HG03196 (cell line): ENCODE data around the gene NXPH3.
"Not testable (repeated sequence)": the region's sequence is repeated elsewhere in the genome, so short reads cannot be mapped to it uniquely, and the experiment has no call there.

Source experiments
- ATAC-seq: cut with Tn5 transposase; IDR thresholded peaks from one replicate; pipeline ENCODE4 v1.9.1; 2021; ENCODE audit not compliant: unreplicated experiment

NXPH3 gene

DNA sequence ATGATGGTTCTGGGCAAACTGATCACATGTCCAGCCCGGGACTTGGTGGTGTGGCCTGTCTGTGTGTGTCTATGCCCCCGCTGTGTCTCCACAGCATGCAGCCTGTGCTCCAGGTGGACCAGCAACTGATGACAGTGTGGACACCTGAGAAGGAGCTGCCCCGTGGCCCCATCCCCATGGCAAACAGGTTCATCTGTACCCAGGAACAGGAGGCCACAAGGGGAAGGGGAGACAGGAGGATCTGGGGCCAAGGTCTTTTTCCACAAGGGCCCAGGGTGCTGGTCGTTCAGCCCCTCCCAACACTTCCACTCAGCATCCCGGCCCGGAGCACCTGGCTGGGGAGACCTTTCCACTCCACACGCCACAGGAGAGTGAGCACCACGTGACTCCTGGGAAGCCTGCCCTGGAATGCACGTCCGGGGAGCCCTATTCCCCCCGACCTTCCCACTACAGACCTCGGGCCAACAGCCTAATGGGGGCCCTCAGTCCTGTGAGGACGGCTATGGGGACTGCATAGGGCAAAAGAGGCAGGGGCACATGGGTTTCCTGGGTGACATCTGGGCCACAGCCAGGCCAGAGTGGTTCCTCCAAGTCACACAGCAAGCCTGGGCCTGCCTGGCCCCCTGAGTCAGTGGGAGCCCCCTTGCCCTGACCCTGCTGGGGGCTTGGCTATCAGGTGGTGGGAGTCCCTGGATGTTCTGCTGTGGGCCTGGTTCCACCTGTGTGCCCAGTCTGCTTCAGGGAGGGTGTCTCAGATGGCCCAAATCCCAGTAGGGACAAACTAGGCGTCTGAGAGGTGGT lies 20.8 kb upstream of the NXPH3 start:
- no peak for ATAC-seq

DNA sequence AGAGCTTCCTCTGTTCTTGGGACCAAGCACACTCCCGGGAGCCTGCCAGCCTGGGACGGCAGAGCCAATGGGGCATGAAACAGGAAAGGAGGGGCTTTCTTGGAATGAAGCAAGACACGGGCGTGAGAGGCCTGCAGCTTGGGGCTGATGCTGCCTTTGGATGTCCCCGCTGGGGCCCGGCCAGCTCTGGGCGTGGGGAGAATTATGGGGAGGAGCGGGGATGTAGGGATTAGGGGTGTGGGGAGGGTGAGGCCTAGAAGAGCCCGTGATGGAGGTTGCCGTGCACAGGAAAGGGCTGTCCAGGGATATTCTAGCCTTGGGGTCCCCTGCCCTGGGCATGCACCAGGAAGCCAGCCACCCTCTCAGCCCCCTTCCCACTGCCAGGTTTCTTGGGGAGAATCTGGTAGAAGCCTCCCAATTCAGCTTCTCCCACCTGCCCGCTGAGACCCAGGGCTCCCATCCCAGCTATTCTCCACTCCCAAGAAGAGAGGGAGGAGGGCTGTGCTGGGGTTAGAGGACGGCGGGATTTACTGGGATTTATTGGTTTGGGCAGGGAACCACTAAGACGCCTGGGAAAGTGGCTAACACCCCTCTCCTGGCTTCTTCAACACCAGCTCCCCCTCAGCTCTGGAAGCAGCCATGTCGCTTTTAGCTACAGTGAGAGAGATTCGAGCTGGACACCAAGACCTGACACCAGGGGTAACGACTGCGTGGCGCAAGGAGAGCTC lies 20.0 kb upstream of the NXPH3 start:
- no peak for ATAC-seq

DNA sequence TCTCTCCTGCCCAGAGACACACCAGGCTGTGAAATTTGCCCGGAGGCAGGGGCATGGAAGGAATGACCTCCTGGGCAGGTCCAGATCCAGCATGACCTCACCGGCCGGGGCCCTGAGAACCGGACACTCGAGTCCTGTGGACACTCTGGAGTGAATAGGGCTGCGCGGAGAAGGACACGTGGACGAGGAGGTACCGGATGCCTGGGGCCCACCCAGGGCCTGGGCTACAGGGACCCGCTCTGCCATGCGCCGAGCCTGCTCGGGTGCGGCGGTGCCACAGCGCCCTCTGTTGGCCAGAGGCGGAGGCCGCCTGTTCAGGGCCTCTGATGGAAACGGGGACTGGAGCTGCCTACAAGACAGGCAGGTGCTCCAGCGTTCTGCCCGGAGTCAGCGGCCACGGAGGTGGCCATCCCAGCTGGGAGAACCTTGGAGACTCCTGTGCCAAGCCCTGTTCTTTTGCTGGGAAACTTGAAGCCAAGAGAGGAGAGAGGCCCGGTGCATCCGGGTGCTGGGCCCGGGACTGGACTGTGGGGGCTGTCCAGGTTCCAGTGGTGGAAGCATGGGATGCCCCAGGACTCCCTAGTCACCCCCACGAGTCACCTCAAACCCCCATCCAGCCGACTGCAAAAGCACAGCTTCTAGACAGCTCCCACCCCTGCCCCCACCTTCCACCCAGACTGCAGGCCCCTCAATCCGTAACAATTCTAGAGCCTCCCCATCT lies 19.3 kb upstream of the NXPH3 start:
- no peak for ATAC-seq

DNA sequence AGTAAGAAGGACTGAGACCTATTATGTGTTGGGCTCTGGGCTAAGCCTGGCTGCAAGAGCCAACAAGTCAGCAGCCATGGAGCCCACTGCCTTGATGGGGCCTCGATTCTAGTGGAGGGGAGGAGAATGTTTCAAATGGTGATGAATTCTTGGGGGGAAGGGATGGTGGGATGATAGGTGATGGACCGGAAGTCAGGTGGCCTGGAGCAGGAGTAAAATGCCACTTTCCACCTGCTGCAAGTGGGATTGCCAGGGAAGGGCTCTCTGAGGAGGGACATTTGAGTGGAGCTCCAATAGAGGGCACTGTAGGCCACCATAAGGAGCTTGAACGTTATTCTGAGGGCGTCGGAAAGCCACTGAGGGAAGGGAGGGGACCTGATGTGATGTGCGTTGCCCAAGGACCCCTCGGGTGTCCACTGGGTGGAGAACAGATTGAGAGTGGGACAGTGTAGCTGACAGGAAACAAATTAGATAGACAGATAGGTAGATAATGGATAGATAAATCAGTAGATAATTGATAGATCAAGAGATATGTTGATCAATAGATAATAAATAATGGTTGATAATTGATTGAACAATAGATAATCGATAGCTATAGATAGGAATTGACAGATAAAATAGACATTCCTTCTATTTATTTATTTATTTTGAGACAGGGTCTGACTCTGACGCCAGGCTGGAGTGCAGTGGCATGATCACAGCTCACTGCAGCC lies 18.2 kb upstream of the NXPH3 start:
- no peak for ATAC-seq

DNA sequence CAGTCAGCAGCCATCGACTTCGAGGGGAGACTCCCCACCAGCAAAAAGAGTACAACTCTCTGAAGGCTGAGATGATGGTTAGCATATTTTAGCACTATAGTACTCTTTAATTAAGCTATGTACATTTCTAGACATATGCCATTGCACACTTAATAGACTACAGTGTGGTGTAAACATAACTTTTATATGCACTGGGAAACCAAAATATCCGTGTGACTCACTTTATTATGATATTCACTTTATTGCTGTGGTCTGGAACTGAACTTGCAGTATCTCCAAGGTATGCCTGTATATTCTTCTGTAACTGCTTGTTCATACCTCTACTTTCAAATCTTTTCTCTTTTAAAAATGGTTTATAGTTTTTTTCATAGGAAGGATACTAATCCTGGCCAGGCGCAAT lies 11.0 kb upstream of the NXPH3 start:
- ATAC-seq: no peak

DNA sequence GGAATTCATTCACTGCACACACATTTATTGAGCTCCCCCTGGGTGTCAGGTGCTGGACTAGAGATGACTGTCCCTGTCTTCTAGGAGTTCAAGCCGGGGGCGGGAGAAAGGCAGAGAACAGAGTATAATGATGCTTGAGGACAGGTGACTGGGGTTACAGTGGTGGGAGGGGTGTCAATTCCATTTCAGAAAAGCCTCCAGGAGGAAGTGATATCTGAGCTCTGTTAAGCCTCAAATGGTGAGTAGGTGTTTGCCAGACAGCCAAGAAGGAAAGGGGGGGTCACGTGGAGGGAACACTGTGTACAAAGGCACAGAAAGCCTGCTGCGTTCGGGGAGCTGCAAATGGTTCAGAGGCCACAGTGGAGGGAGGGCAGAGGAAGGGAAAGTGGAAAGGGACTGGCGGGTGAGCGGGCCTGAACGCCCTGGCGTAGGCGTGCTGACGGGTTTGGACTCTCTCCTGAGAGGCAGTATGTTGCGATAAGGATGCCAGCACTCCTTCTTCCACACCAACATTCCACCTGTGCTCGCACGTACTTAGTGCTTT lies 9.7 kb upstream of the NXPH3 start:
- ATAC-seq: no peak

DNA sequence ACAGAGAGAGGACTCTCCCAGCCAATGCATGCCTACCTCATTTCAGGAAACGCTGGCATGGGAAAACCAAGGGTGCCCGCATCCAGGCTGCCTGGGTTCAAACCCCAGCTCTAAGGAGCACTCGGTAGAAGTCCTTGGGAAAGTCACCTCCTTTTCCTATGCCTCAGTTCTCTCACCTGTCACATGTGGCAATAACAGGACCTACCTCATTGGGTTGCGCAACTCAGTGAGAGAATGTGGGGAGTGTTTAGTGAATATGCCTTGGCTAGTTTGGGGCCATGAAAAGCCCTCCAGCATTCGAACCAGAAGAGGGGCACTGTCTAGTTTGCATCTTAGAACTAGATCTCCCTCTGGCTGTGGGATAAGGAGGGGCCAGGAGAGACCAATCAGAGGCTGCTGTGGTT lies 9.0 kb upstream of the NXPH3 start:
- no peak for ATAC-seq

DNA sequence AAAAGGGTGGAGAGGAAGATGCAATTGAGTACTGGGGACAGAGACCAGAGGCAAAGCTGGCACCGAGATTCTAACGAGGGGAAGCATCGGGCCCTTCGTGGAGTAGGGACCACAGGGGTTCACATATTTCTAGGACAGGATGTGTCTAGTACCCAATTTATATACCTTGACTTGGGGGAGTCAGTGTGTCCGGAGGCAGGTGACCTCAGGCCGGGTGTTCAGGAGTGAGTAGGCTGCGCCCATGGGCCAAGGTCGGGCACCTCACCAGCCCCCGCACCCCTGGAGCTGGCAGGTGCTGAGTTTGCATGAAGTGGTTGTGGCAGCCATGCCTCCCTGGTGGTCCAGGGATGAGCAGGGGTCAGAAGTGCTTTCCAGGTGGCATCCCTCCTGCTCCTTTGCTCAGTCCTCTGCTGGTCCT lies 8.6 kb upstream of the NXPH3 start:
- ATAC-seq: no peak

DNA sequence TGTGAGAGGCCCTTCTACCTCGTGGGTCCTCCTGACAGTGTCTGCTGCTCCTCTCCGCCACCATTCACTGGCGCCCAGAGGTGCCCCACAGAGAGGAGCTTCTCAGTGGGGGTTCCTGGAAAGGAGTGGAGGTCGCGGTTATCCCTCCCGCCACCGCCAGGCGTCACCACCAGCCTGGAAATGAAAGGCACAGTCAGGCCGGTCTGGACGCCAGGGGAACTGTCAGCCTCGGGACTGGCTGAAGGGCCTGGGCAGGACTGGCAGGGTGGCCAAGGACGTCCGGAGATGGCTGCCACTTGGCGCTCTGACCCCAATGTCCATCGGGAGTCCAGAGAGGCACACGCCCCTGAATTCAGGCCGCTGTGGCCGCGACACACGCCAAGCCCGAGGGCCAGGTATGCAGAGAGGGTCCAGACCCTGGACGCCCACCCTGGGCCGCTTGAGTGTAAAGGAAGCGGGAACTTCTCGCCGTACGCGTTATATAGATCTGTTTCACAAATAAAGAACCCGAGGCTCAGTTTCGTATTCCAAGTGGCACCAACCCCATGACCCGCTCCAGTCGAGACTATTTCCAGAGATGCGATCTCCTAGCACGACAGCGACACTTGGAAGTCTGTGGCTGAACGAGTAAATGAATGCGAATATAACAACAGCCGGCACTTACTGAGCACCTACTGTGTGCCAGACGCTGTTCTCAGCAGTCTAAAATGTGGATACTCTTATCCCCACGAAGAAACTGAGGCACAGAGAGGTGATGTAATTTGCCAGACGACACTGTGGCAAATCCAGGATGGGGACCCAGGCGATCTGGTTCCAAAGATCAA lies 7.6 kb upstream of the NXPH3 start:
- ATAC-seq: no peak

DNA sequence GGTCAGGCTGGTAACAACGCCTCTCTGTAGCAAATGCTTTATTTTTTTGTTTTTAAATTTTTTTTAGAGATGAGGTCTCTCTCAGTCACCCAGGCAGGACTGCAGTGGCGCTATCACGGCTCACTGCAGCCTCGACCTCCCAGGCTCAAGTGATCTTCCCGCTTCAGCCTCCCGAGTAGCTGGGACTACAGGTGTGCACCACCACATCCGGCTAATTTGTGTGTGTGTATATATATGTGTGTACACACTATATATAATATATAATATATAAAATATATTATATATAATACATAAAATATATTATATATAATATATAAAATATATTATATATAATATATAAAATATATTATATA lies 7.0 kb upstream of the NXPH3 start:
- ATAC-seq: not testable (repeated sequence)

DNA sequence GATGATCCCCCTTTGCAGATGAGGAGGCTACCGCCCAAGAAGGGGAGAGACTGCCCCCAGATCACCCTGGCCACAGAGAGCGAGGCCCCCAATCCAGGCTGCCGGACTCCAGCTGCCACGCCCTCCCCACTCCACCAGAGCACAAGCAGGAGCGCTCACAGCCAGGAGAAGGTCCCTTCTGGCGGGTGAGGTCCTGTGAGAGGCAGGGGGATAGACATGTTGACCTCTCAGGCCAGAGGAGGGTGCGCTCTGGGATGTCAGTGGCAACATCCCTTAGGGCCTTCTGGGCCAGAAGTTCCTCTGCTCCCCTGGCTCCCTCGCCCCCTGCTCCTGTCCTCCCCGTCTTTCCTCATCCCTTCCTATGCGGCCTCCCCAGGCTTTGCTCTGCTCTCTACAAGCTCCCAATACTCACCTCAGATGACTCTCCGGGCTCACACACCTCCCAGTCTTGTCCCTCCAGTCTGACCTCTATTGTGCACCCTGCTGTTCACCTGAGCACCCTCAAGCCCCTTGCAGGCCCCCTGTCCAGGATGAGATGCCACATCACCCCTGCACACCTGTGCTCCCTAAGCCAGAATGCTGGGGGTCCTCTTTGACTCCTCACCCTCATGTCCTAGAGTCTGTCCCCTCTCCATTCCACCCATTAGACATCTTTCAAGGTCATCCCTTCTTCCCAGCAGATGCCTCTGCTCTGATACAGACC lies 5.0 kb upstream of the NXPH3 start:
- ATAC-seq: no peak

DNA sequence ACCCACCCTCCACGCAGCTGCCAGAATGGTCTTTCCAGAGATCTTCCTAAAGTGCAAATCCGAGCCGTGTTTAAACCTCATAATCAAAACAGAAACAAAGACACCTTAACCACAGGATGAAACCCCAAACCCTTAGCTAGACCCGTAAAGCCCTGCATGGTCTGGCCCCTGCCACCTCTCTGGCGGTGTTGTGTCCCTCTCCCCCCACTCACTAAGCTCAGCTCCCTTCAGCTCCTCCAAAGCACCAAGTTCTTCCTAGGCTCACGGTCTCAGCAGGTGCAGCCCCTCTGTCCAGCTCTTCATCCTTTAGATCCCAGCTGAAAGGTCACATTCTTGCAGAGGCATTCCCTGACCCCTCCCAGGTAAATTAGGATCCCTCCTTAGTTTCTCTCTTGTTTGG lies 4.4 kb upstream of the NXPH3 start:
- no peak for ATAC-seq

DNA sequence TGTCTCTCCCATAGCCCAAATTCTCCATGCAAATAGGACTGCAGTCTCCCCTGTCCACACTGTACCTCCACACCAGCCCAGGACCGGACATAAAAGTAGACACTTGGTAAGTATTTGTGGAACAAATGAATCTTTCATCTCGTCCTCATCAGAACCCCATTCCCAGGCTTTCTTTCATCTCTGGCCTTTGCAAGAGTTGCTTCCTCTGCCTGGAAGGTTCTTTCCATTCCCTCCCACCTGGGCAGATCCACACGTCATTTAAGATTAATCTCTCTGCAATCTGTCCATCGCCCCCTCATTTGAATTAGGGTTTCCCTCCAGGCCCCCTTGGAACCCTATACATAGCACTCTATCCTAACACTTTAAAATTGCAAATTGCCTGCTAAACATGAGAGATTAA lies 3.9 kb upstream of the NXPH3 start:
- no peak for ATAC-seq

DNA sequence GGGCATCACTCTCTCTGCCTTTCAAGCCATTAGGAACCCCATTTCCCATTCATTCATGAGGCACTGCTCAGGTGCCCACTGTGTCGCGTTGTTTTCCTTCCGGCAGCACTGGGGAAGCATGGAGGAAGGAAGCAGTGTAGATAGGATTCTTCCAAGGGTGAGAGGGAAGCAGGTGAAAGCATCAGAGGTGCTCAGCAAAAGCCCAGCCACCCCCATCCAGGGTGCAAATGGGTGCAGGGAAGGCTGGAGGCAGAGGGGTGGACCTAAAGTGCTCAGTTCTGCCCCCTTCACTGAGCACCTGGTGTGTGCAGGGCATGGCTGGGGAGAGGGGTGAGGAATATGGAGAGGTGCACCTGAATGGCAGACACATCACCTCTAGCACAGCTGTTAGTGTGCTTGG lies 3.4 kb upstream of the NXPH3 start:
- ATAC-seq: no peak

DNA sequence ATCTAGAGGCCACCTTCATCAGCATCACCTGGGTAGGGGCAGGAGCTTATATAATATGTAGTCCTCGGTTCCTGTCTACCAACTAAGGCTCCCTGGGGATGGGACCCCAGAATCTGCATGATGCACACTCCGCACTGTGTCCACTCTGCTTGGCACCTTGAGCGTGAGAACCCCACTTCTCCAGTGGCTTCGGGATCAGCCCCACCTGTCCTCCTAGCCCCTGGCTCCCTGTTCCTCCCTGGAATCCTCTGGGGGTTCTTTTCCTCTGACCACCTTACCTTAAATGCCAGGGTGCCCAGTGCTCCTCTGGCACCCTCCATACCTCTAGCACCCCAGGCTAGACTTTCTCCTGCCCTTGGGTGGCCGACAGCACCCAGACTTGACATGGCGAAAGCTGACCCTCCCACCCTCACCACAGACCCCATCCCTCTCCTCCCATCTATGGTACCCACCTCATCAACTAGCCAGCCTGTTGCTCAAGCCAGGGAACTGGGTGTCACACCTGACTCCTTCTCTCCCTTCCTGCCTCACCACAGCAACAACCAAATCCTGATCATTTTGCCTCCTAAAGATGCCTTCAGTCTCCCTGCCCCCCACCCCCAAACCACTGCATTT lies 2.8 kb upstream of the NXPH3 start:
- no peak for ATAC-seq

DNA sequence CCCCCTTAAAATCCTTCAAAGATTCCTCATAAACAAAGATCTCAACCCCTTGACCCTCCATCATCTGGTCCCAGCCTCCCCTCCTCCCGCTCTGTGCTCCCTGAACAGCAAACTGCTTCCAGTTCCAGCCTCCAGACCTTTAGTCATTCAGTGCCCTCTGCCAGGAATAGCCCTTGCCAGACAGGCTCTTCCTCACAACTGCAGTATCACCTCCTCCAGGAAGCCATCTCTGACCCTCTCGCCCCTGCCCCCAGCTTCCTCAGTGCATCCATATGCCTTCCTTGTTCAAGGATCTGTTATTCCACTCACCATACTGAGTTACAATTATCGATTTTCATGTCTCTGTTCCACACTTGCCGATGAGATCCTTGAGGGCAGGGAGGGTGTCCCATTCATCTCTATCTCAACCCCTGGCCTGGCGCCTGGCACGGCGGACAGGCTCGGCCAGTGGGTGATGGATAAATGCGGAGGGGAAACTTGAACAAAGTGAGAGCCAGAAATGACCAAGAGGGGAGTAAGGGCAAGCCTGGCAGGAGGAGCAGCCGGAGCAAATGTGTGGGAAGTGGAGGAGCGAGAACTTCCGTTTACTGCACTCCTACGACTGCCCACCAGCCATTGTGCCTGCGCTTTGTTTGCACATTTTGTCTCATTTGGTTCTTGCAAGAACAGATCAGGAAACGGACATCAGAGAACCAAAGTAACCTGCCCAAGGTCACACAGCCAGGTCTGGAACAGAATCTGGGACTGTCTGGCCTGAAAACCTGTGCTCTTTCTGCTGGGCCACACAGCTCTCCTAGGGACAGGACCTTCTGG lies 2.0 kb upstream of the NXPH3 start:
- no peak for ATAC-seq

DNA sequence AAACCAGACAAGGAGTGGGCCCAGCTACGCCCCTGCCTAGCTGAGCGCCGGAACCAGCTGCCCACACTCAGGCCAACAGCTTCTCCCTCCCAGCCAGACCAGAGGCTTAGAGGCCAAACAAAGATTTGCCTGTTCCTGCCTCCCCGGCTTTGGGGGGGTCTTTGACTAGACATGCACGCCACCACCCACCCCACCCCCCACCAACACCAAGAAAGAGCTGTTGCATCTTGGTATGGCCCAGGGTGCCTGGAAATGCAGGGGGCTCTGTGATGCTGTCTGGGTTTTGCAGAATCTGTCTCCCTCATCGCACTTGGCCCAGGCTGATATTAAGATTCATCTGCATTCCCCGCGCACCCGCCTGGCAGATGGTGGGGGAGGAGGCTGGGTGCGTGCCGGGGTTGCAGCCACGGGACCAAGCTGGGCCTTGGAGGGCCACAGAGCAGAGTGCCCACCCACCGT lies 1.3 kb upstream of the NXPH3 start:
- no peak for ATAC-seq

DNA sequence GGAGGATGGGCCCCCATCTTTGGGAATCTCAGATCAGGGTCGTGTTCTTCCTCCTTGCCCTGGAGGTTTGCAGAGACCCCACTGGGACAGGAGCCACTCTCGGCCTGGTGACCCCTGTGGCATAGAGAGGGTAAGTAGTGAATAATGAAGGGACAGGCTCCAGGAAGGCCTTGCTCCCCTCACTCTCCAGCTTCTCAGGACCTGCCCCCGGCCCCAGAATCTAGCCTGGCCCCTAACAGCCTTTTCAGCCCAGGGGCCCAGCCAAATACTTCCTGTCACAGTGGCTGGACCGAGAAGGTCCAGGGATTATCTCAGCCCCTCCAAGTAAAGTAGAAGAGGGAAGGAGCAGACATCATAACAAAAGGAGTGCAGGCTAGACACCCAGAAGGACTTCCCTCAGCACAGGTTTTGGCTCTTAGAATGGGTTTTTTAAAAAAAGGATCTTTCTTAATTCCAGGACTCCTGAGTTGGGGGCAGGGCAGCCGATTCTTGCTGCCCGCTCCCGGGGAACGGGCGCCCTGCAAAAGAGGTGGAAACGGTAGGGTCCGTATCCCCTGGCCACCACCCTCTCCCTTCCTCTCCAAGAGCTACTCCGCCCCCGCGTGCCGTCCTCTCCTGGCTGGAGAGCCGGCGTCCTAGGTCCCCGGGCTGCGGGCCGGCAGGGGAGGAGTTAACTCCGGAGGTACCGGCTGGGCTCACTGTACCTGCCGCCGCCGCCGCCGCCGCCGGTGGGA lies 559 bp upstream of the NXPH3 start:
- ATAC-seq: no peak
